Body of pancreas (tissue), 4 donors: ENCODE measurements around the gene HSD17B4. TPM values are rescaled to one million over a fixed set of nuclear protein-coding genes. Genes with fewer than 3 reads are reported as not detected.
A peak's percentile ranks its signal among the peaks of the same experiment; 100 is the strongest.

ENCODE experiments used
- ATAC-seq: fragments of 150-250 bp; one replicate; pipeline ENCODE4 v1.9.1; 2016
- DNase-seq, 4 donors: peaks; one replicate each; pipeline ENCODE4 v3.0.0-alpha.2; 2019
- H3K27ac ChIP-seq, 4 donors: fragments of 200-600 bp; sonication (generic); 1 replicate in 3 of 4; 2 replicates in 1 of 4; pipeline versions ENCODE4 v1.5.1 to v1.6.1; 2016 to 2019; ENCODE audit warnings: mild to moderate bottlenecking in 1 of 4, mixed read lengths in 1 of 4, moderate library complexity in 1 of 4
- H3K27me3 ChIP-seq, 2 donors: fragments of 200-600 bp; sonication (generic); one replicate each; pipeline ENCODE4 v1.6.0; 2016; ENCODE audit warnings: mild to moderate bottlenecking in 1 of 2
- H3K36me3 ChIP-seq, 2 donors: fragments of 200-600 bp; sonication (generic); replicated peaks in 1 of 2; 2 replicates each; pipeline ENCODE4 v1.5.1; 2016; ENCODE audit warnings: low read depth in 2 of 2; ENCODE audit not compliant: insufficient read depth in 1 of 2
- H3K4me1 ChIP-seq: fragments of 200-600 bp; sonication (generic); one replicate; pipeline ENCODE4 v1.6.0; 2016
- H3K4me3 ChIP-seq, 2 donors: fragments of 200-600 bp; sonication (generic); 1 replicate in 1 of 2; 2 replicates in 1 of 2; pipeline ENCODE4 v1.5.1; 2016 to 2019
- H3K9me3 ChIP-seq, 3 donors: fragments of 200-600 bp; sonication (generic); 1 replicate in 2 of 3; 2 replicates in 1 of 3; pipeline ENCODE4 v1.5.1; 2016
- CTCF ChIP-seq, 7 experiments: fragments of 450-650 bp in 4 of 7; fragments of 200-600 bp in 3 of 7; sonication (generic) in 3 of 7; IDR thresholded peaks; one replicate each; pipeline ENCODE4 v1.5.1; 2016 to 2019; ENCODE audit warnings: antibody characterized with exemption in 7 of 7
- POLR2A ChIP-seq, 3 donors: fragments of 450-650 bp; IDR thresholded peaks; one replicate each; pipeline ENCODE4 v1.6.1; 2016; ENCODE audit warnings: antibody characterized with exemption in 3 of 3, mild to moderate bottlenecking in 2 of 3
- WGBS, 2 donors: methylation state at CpG; one replicate each; pipeline ENCODE4 v1.1.5; 2017; 5-methylcytosine and 5-hydroxymethylcytosine counted together
- intact Hi-C: fragments of 100-400 bp; cut with DNase I; formaldehyde crosslinking; loops from one replicate; pipeline ENCODE4 v1.15.1; 2023
- total RNA-seq, 2 donors: library from RNA; depleted of rRNA; stranded (reverse); fragments of >200 nt; gene quantifications; one replicate each; pipeline ENCODE4 v1.1.0, GENCODE V29; 2016

Gene HSD17B4
- total RNA-seq, 2 donors from 2014 or later = 97.2 to 98.6 TPM

- Histone ChIP-seq H3K4me3 (no peak overlapping the region), H3K4me1 (no peaks in the 10 kb centered on the region), H3K36me3 (peaks cover 0 to 2% of the 10 kb centered on the region in 2 donors), H3K27ac (no peak overlapping the region), H3K27me3 (no peaks in the 10 kb centered on the region), H3K9me3 (no peaks in the 10 kb centered on the region)
- 82 to 86% methylated on average over 3 of the region's 3 CpGs for WGBS, 2 donors
- ATAC-seq (no peak), DNase-seq (no peak)
- intact Hi-C loops = no loop called here
- no peak for TF ChIP-seq CTCF (IDR thresholded peaks at IDR 0.05)
- TF ChIP-seq POLR2A (IDR thresholded peaks at IDR 0.05) = no peak
These were observed 80.3 kb downstream of the HSD17B4 start for GRCh38 chr5:119532637-119533036.

DNA sequence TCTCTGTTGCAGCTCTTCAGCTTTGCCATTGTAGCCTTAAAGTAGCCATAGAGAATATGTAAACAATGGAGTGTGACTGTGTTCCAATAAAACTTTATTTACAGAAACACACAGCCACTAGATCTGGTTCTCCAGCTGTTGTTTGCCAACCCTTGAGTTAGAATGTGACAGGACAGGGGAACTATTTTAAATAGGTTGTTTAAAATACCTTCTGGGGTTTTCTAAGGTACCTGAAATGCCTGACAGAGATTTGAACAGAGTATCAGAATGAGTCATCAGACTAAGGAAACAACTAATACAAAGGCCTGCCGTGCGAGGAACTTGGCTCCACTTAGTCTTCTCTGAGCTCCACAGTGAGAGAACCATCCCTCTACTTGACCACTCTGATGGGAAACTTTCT is 85.4 kb downstream of the HSD17B4 start:
- intact Hi-C loops = no loop called here
- ATAC-seq = peak; percentile 27

GRCh38 chr5:119541716-119542115 is 89.4 kb downstream of the HSD17B4 start:
- ATAC-seq (no peak), DNase-seq (no peak)
- TF ChIP-seq POLR2A (IDR thresholded peaks at IDR 0.05) (no peak), CTCF (IDR thresholded peaks at IDR 0.05) (no peak)
- no peaks in the 10 kb centered on the region for H3K27me3 ChIP-seq
- no peak overlapping the region for H3K27ac ChIP-seq
- WGBS, 2 donors = 94 to 100% methylated on average over 1 of the region's 1 CpG
- intact Hi-C loops = no loop called here
- H3K4me1 ChIP-seq = no peaks in the 10 kb centered on the region
- no peak overlapping the region for H3K4me3 ChIP-seq
- H3K36me3 ChIP-seq = peaks cover 0 to 9% of the 10 kb centered on the region in 2 donors
- no peaks in the 10 kb centered on the region for H3K9me3 ChIP-seq

More for the DNA sequence above, 85.4 kb downstream of the HSD17B4 start:
- TF ChIP-seq CTCF (IDR thresholded peaks at IDR 0.05) (no peak), POLR2A (IDR thresholded peaks at IDR 0.05) (no peak)
- Histone ChIP-seq H3K27ac (no peak overlapping the region), H3K4me3 (no peak overlapping the region), H3K9me3 (no peaks in the 10 kb centered on the region), H3K36me3 (peaks cover 0 to 10% of the 10 kb centered on the region in 2 donors), H3K27me3 (no peaks in the 10 kb centered on the region), H3K4me1 (no peaks in the 10 kb centered on the region)
- DNase-seq = peak in 1 of 4 donors; percentile 12
- WGBS, 2 donors = 77 to 83% methylated on average over 2 of the region's 2 CpGs

DNA sequence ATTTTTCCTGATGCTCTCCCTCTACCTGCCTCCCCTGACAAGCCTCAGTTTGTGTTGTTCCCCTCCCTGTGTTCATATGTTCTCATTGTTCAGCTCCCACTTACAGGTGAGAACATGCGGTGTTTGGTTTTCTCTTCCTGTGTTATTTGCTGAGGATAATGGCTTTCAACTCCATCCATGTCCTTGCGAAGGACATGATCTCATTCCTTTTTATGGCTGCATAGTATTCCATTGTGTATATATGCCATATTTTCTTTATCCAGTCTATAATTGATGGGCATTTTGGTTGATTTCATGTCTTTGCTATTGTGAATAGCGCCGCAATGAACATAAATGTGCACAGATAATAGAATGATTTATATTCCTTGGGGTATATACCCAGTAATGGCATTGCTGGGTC is 99.5 kb downstream of the HSD17B4 start:
- Histone ChIP-seq H3K36me3 (no peaks in the 10 kb centered on the region), H3K4me1 (no peaks in the 10 kb centered on the region), H3K27me3 (no peaks in the 10 kb centered on the region), H3K9me3 (no peaks in the 10 kb centered on the region), H3K27ac (no peak overlapping the region), H3K4me3 (no peak overlapping the region)
- 90 to 97% methylated on average over 4 of the region's 4 CpGs for WGBS, 2 donors
- TF ChIP-seq POLR2A (IDR thresholded peaks at IDR 0.05) (no peak), CTCF (IDR thresholded peaks at IDR 0.05) (no peak)
- intact Hi-C loops = no loop called here
- ATAC-seq (no peak), DNase-seq (no peak)

- no peak for DNase-seq
- no peaks in the 10 kb centered on the region for H3K27me3 ChIP-seq
- no peaks in the 10 kb centered on the region for H3K9me3 ChIP-seq
- intact Hi-C loops = no loop called here
- no peak overlapping the region for H3K4me3 ChIP-seq
- no peak for TF ChIP-seq CTCF (IDR thresholded peaks at IDR 0.05)
- no peak for TF ChIP-seq POLR2A (IDR thresholded peaks at IDR 0.05)
- WGBS, 2 donors = 81 to 86% methylated on average over 2 of the region's 2 CpGs
- no peak for ATAC-seq
- H3K27ac ChIP-seq = no peak overlapping the region
- no peaks in the 10 kb centered on the region for H3K4me1 ChIP-seq
- no peaks in the 10 kb centered on the region for H3K36me3 ChIP-seq
These were observed 102.3 kb downstream of the HSD17B4 start for GRCh38 chr5:119554597-119554996.
